ENCODE measurements around the gene SLC16A6. TPM values are rescaled to one million over a fixed set of nuclear protein-coding genes. Genes with fewer than 3 reads are reported as not detected.
"Not testable (repeated sequence)": the region's sequence is repeated elsewhere in the genome, so short reads cannot be mapped to it uniquely, and the experiment has no call there.

The SLC16A6 gene
- total RNA-seq, 2 experiments from 2014 or later: 6.0 to 10.7 TPM

GRCh38 chr17:68262467-68262866 is 28.5 kb downstream of the SLC16A6 start:
- Mint-ChIP-seq H3K36me3 (peaks cover 18% of the 10 kb centered on the region), H3K27ac (peak overlapping the region; percentile 22), H3K4me1 (peaks cover 62% of the 10 kb centered on the region)
- not testable (repeated sequence) for H3K4me3 Mint-ChIP-seq; H3K27me3 Mint-ChIP-seq; DNase-seq; H3K9me3 Mint-ChIP-seq (ENCODE audit: low read depth); ATAC-seq
- CTCF ChIA-PET: interaction anchor here (0.9 to 7.8 kb wide), 16 partner anchors 10 to 205 kb away, joined by 3 to 119 read pairs (median 6); partner anchors contain the start of genes ARSG and SLC16A6

- H3K27ac Mint-ChIP-seq: peak overlapping the region; percentile 90
- no peaks in the 10 kb centered on the region for H3K27me3 Mint-ChIP-seq
- no peak overlapping the region for H3K4me3 Mint-ChIP-seq
- no peak for DNase-seq
- CTCF ChIA-PET: interaction anchor here (0.9 to 7.8 kb wide), 11 partner anchors 12 to 206 kb away, joined by 3 to 119 read pairs (median 6); partner anchors contain the start of gene AMZ2
- peaks cover 32% of the 10 kb centered on the region for H3K36me3 Mint-ChIP-seq
- no peak for ATAC-seq
- no peaks in the 10 kb centered on the region for H3K9me3 Mint-ChIP-seq (ENCODE audit: low read depth)
- peaks cover 72% of the 10 kb centered on the region for H3K4me1 Mint-ChIP-seq
Measured at GRCh38 chr17:68260051-68260762, 30.7 kb downstream of the SLC16A6 start.

GRCh38 chr17:68259648-68259951 is 31.3 kb downstream of the SLC16A6 start:
- CTCF ChIA-PET: interaction anchor here (0.9 to 2.2 kb wide), 10 partner anchors 12 to 206 kb away, joined by 3 to 9 read pairs (median 4); partner anchors contain the start of gene AMZ2
- Mint-ChIP-seq H3K36me3 (peaks cover 37% of the 10 kb centered on the region), H3K4me1 (peaks cover 78% of the 10 kb centered on the region)

GRCh38 chr17:68258890-68259647 is 31.9 kb downstream of the SLC16A6 start:
- not testable (repeated sequence) for H3K9me3 Mint-ChIP-seq (ENCODE audit: low read depth); H3K27me3 Mint-ChIP-seq
- peaks cover 82% of the 10 kb centered on the region for H3K4me1 Mint-ChIP-seq
- H3K36me3 Mint-ChIP-seq: peaks cover 39% of the 10 kb centered on the region
- DNase-seq (peak; percentile 90), ATAC-seq (peak; percentile 92)
- peak overlapping the region; percentile 64 for H3K4me3 Mint-ChIP-seq
- H3K27ac Mint-ChIP-seq: peak overlapping the region; percentile 90
- CTCF ChIA-PET: interaction anchor here (0.9 to 2.2 kb wide), 14 partner anchors 9 to 274 kb away, joined by 3 to 9 read pairs (median 4); partner anchors contain the start of gene AMZ2

More at GRCh38 chr17:68259648-68259951, 31.3 kb downstream of the SLC16A6 start:
- peak overlapping the region; percentile 90 for H3K27ac Mint-ChIP-seq
- H3K27me3 Mint-ChIP-seq; DNase-seq; ATAC-seq; H3K9me3 Mint-ChIP-seq (ENCODE audit: low read depth): not testable (repeated sequence)
- peak overlapping the region; percentile 64 for H3K4me3 Mint-ChIP-seq

GRCh38 chr17:68257934-68258333 is 33.0 kb downstream of the SLC16A6 start:
- peak overlapping the region; percentile 32 for H3K4me3 Mint-ChIP-seq
- H3K27ac Mint-ChIP-seq: peak overlapping the region; percentile 88
- H3K9me3 Mint-ChIP-seq (ENCODE audit: low read depth): no peaks in the 10 kb centered on the region
- H3K36me3 Mint-ChIP-seq: peaks cover 48% of the 10 kb centered on the region
- CTCF ChIA-PET: interaction anchor here (1.0 to 2.2 kb wide), 7 partner anchors 8 to 272 kb away, joined by 3 to 9 read pairs (median 5); partner anchors contain the start of gene AMZ2
- DNase-seq: no peak
- no peak for ATAC-seq
- peaks cover 86% of the 10 kb centered on the region for H3K4me1 Mint-ChIP-seq
- H3K27me3 Mint-ChIP-seq: no peaks in the 10 kb centered on the region

GRCh38 chr17:68256701-68257100 is 34.2 kb downstream of the SLC16A6 start:
- ATAC-seq; DNase-seq; H3K9me3 Mint-ChIP-seq (ENCODE audit: low read depth); H3K27me3 Mint-ChIP-seq; H3K4me3 Mint-ChIP-seq: not testable (repeated sequence)
- CTCF ChIA-PET: interaction anchor here (1.0 kb wide), 1 partner anchor 203 kb away, joined by 4 read pairs; no protein-coding TSS in a partner anchor
- peak overlapping the region; percentile 88 for H3K27ac Mint-ChIP-seq
- H3K4me1 Mint-ChIP-seq: peaks cover 87% of the 10 kb centered on the region
- peaks cover 57% of the 10 kb centered on the region for H3K36me3 Mint-ChIP-seq

- CTCF ChIA-PET: interaction anchor here (1.0 kb wide), 1 partner anchor 55 kb away, joined by 3 read pairs; no protein-coding TSS in a partner anchor
- Mint-ChIP-seq H3K27ac (peak overlapping the region; percentile 88), H3K4me3 (peak overlapping the region; percentile 17), H3K9me3 (ENCODE audit: low read depth) (no peaks in the 10 kb centered on the region), H3K4me1 (peaks cover 82% of the 10 kb centered on the region), H3K27me3 (no peaks in the 10 kb centered on the region), H3K36me3 (peaks cover 61% of the 10 kb centered on the region)
- ATAC-seq: peak; percentile 14
- DNase-seq: no peak
Measured at GRCh38 chr17:68255731-68256538, 35.0 kb downstream of the SLC16A6 start.

- Mint-ChIP-seq H3K9me3 (ENCODE audit: low read depth) (no peaks in the 10 kb centered on the region), H3K36me3 (peaks cover 66% of the 10 kb centered on the region)
- CTCF ChIA-PET: interaction anchor here (1.0 to 1.9 kb wide), 2 partner anchors 17 to 42 kb away, joined by 3 to 6 read pairs; no protein-coding TSS in a partner anchor
Measured at GRCh38 chr17:68255151-68255550, 35.8 kb downstream of the SLC16A6 start.

GRCh38 chr17:68253426-68253825 is 37.5 kb downstream of the SLC16A6 start:
- Mint-ChIP-seq H3K36me3 (peaks cover 71% of the 10 kb centered on the region), H3K4me3 (peak overlapping the region; percentile 39), H3K4me1 (peaks cover 85% of the 10 kb centered on the region), H3K27ac (peak overlapping the region; percentile 88)
- CTCF ChIA-PET: interaction anchor here (0.8 to 1.9 kb wide), 6 partner anchors 9 to 184 kb away, joined by 3 to 6 read pairs (median 4); no protein-coding TSS in a partner anchor
- peak; percentile 54 for ATAC-seq
- not testable (repeated sequence) for DNase-seq; H3K27me3 Mint-ChIP-seq; H3K9me3 Mint-ChIP-seq (ENCODE audit: low read depth)

More at GRCh38 chr17:68255151-68255550, 35.8 kb downstream of the SLC16A6 start:
- DNase-seq (no peak), ATAC-seq (no peak)
- peak overlapping the region; percentile 88 for H3K27ac Mint-ChIP-seq
- H3K27me3 Mint-ChIP-seq: no peaks in the 10 kb centered on the region
- peaks cover 82% of the 10 kb centered on the region for H3K4me1 Mint-ChIP-seq
- H3K4me3 Mint-ChIP-seq: peak overlapping the region; percentile 17

- Mint-ChIP-seq H3K9me3 (ENCODE audit: low read depth) (no peaks in the 10 kb centered on the region), H3K27ac (peak overlapping the region; percentile 91), H3K4me1 (peaks cover 60% of the 10 kb centered on the region), H3K36me3 (peaks cover 49% of the 10 kb centered on the region), H3K4me3 (peak overlapping the region; percentile 81), H3K27me3 (no peaks in the 10 kb centered on the region)
- no peak for ATAC-seq
- CTCF ChIA-PET: interaction anchor here (0.7 to 4.5 kb wide), 13 partner anchors 9 to 217 kb away, joined by 3 to 27 read pairs (median 6); no protein-coding TSS in a partner anchor
- DNase-seq: peak; percentile 65
Measured at GRCh38 chr17:68249354-68249765, 41.6 kb downstream of the SLC16A6 start.

GRCh38 chr17:68248891-68249290 is 42.0 kb downstream of the SLC16A6 start:
- Mint-ChIP-seq H3K27ac (peak overlapping the region; percentile 91), H3K27me3 (no peaks in the 10 kb centered on the region), H3K4me3 (peak overlapping the region; percentile 81), H3K4me1 (peaks cover 57% of the 10 kb centered on the region), H3K9me3 (ENCODE audit: low read depth) (no peaks in the 10 kb centered on the region), H3K36me3 (peaks cover 45% of the 10 kb centered on the region)
- DNase-seq (no peak), ATAC-seq (peak; percentile 10)
- CTCF ChIA-PET: interaction anchor here (0.7 to 4.5 kb wide), 13 partner anchors 10 to 218 kb away, joined by 3 to 27 read pairs (median 7); no protein-coding TSS in a partner anchor

- H3K27ac Mint-ChIP-seq: peak overlapping the region; percentile 91
- CTCF ChIA-PET: interaction anchor here (0.6 to 4.5 kb wide), 18 partner anchors 10 to 218 kb away, joined by 3 to 27 read pairs (median 6); no protein-coding TSS in a partner anchor
- H3K27me3 Mint-ChIP-seq: no peaks in the 10 kb centered on the region
- peaks cover 54% of the 10 kb centered on the region for H3K4me1 Mint-ChIP-seq
- DNase-seq (no peak), ATAC-seq (no peak)
- peak overlapping the region; percentile 81 for H3K4me3 Mint-ChIP-seq
- no peaks in the 10 kb centered on the region for H3K9me3 Mint-ChIP-seq (ENCODE audit: low read depth)
- peaks cover 43% of the 10 kb centered on the region for H3K36me3 Mint-ChIP-seq
Measured at GRCh38 chr17:68248199-68248825, 42.6 kb downstream of the SLC16A6 start.

Measured in activated CD8-positive, alpha-beta memory T cell treated with anti-CD3 and anti-CD28 coated beads, Interleukin-2, amount 10 ng/mL, durations not matched to agents 7 days and 5 days (primary cell).